KOPT-K1 (cell line): Measurements from ENCODE around the gene STYX.

Experiments
- H3K27ac ChIP-seq: fragments of 200-600 bp; sonication (generic); 2 replicates; pipeline ENCODE4 v1.5.1; 2016; ENCODE audit warnings: antibody characterized with exemption, mild to moderate bottlenecking, low read depth, low read length; ENCODE audit not compliant: poor library complexity, severe bottlenecking
- H3K36me3 ChIP-seq: fragments of 200-600 bp; sonication (generic); 2 replicates; pipeline ENCODE4 v1.5.1; 2017; ENCODE audit warnings: antibody characterized with exemption, mild to moderate bottlenecking, low read length, moderate library complexity; ENCODE audit not compliant: insufficient read depth
- H3K9me3 ChIP-seq: fragments of 200-600 bp; sonication (generic); 2 replicates; pipeline ENCODE4 v1.5.1; 2017; ENCODE audit warnings: antibody characterized with exemption, low read length, mild to moderate bottlenecking; ENCODE audit not compliant: insufficient read depth, poor library complexity, severe bottlenecking

STYX gene

DNA sequence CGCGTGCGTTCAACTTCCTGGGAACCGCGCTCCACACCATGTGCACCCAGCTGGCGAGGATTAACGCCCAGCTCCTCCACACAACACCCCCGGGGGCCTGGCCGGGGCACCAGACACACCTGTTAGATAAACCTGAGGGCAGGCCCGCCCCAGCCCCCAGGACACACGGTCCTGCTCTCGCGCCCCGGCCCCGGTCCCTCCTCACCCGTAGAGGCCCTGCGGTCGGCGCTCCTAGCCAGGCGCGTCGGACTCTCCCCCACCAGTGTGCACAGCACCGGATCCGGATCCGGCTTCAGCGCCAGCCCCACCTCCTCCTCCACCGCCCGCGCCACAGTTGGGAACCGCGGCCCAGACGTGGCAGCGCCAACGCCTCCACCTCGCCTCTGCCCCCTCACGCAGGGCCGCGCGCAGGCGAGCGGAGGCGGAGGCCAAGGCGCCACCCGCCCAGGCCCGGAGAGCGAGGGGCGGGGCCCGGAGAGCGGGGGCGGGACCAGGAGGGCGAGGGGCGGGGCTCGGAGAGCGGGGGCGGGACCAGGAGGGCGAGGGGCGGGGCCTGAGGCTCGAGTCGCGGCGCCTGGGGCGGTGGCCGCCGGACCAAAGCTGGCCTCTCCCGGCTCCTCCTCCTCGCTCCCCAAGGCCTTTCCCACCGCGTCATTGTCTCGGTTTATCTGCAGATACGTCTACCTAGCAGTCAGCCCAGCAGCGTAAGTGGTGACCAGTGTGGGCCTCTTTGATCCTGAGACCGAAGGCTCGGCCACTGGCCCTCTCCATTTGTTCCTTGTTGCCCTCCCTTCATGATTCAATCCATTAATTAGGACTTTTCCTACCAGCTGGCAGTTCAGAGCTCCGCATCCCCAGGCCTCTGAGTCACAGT is 61.5 kb downstream of the STYX start, which contains the start of gene GNPNAT1:
TSS of gene GNPNAT1 (minus strand) at position 385 of the 874 bp plus-strand sequence. CDS start 6,957 bp downstream, outside the sequence.
- H3K27ac ChIP-seq, result peak within 1 kb of the TSS; percentile 70

DNA sequence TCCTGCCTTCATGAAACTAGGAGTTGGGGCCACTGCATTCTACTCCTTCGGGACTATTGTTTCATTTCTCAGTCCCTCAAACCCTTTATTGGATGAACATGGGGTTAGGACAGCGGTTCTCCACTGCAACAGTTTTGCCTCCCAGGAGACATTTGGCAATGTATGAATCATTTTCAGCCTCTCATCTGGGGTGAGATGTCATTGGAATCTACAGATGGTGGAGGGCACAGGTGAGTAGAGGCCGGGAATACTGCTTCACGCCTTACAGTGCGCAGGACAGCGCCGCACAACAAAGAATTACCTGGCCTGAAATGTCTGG is 62.1 kb downstream of the STYX start:
- Histone ChIP-seq H3K9me3 (no peaks in the 10 kb centered on the region), H3K27ac (no peak overlapping the region), H3K36me3 (peaks cover 5% of the 10 kb centered on the region; the same call in 1 of the 2 replicates)

More for the DNA sequence above, 61.5 kb downstream of the STYX start, which contains the start of gene GNPNAT1:
- Histone ChIP-seq H3K9me3 (no peaks in the 10 kb centered on the region), H3K36me3 (peaks cover 5% of the 10 kb centered on the region; the same call in 1 of the 2 replicates)

DNA sequence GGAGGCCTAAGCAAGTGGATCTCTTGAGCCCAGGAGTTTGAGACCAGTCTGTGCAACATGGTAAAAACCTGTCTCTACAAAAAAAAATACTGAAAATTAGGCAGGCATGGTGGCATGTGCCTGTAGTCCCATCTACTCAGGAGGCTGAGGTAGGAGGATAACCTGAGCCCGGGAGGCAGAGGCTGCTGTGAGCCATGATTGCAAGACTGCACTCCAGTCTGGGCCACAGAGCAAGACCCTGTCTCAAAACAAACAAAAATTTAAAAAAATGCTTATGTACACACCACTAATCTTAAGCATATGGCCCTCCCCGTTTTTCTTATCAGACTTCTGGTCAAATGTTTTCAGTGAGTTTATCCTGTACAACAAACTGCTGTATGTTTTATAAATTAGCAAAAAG is 63.1 kb downstream of the STYX start:
- peaks cover 3% of the 10 kb centered on the region; the same call in 1 of the 2 replicates for H3K36me3 ChIP-seq
- no peak overlapping the region for H3K27ac ChIP-seq

DNA sequence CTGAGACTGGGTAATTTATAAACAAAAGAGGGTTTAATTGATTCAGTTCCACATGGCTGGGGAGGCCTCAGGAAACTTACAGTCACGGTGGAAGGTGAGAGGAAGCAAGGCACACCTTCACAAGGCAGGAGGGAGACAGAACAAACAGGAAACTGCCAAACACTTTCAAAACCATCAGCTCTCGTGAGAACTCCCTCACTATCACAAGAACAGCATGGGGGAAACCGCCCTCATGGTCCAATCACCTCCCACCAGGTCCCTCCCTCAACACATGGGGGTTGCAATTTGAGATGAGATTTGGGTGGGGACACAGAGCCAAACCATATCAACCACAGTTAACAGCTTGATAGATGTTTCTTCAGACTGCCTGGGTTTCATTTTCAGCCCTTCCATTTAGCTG is 67.7 kb downstream of the STYX start:
- Histone ChIP-seq H3K9me3 (no peaks in the 10 kb centered on the region), H3K36me3 (no peaks in the 10 kb centered on the region), H3K27ac (no peak overlapping the region)

More for the DNA sequence above, 63.1 kb downstream of the STYX start:
- H3K9me3 ChIP-seq, result no peaks in the 10 kb centered on the region

DNA sequence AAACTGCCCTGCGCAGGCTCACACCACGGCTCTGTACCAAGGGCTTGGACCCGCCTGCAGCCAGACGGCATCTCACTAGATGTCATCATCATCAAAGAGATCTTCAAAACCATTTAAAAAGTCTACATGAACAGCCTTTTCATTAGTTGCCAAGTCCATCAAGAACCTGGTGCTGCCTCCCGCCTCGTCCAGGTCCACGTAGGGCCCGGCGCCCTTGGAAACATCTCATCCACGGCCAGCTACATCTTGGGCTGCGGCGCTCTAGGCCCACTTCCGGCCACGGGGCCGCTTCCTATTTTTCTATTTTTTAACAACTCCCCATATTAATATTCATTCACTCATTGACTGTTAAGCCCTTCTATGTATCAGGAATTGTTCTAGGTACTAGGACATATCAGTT is 68.9 kb downstream of the STYX start:
- Histone ChIP-seq H3K9me3 (no peaks in the 10 kb centered on the region), H3K27ac (no peak overlapping the region), H3K36me3 (no peaks in the 10 kb centered on the region)

DNA sequence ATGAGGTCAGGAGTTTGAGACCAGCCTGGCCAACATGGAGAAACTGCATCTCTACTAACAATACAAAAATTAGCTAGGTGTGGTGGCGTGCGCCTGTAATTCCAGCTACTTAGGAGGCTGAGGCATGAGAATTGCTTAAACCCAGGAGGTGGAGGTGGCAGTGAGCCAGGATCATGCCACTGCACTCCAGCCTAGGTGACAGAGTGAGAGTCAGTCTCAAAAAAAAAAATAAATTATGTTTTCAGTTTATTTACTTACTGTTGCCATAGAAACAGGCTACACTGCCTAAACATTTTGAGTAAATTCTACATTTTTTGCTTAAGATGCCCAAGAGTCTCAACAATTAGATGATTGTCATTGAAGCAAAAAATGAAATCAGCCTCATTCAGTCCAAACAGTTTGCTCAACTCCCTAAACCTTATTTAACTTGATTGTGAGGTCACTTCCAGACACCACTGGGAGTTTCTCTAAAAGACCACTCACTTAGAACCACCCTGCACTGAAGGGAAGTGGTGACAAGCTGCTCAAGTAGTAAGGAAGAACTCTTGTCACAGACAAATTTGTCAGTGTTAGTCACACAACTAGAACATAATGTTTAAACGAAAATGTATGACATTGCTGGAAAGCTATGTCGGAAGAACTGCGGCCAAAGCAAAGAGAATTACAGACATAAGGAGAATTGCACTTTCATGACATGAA is 71.2 kb downstream of the STYX start:
- Histone ChIP-seq H3K9me3 (no peaks in the 10 kb centered on the region), H3K27ac (no peak overlapping the region), H3K36me3 (no peaks in the 10 kb centered on the region)

DNA sequence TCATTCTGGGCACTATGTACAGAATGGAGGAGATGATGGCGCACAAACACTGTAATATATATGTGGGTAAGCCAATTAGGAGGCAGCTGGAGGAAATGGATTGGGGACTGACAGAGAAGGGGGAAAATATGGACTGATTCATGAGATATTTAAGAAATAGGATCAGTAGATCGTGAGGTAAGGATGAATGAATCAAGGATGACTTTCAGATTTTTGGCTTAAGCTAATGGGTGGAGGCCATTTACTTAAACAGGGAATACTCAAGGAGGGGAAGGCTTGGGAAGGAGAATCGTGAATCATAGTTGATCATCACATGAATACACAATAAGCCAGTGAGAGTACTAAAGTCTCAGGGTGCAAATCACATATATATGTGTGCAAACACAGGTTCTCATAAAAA is 72.6 kb downstream of the STYX start:
- H3K36me3 ChIP-seq, result no peaks in the 10 kb centered on the region
- no peaks in the 10 kb centered on the region for H3K9me3 ChIP-seq
- no peak overlapping the region for H3K27ac ChIP-seq

DNA sequence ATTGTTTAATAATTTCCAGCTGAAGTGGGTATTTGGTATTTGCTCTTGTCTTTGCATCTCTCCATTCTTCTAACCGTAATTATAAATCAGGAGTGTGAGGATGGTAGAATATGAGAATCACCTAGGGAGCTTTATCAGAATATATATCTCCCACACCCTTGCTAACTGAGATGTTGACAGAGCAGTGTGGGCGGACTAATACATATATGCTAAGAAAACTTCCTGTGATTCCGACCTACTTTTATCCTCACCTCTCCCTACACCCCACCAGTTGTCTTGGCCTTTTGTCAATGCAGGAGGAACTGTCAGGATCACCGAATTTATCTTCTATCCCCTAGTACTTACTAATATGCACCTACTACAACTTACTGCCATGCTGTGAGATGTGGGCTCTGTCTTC is 76.1 kb downstream of the STYX start:
- H3K27ac ChIP-seq, result no peak overlapping the region
- H3K36me3 ChIP-seq, result no peaks in the 10 kb centered on the region
- H3K9me3 ChIP-seq, result no peaks in the 10 kb centered on the region

DNA sequence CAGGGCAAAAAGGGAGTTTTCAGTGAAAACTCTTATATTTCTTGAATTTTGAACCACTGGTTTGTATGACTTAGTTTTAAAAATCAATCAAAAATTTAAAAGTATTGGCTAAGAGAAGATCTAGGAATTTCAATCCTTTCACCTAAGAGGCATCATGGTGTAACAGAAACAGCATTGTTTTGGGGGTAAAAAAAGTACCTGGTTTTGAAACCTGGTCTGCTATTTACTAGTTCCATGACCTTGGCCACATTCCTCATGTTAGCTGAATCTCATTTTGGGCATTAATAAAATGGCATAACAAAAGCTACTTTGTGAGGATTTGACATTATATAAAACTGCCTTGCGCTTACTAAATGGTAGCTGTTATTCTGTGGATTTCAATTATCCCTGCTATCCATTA is 78.1 kb downstream of the STYX start:
- Histone ChIP-seq H3K9me3 (no peaks in the 10 kb centered on the region), H3K36me3 (no peaks in the 10 kb centered on the region), H3K27ac (no peak overlapping the region)

DNA sequence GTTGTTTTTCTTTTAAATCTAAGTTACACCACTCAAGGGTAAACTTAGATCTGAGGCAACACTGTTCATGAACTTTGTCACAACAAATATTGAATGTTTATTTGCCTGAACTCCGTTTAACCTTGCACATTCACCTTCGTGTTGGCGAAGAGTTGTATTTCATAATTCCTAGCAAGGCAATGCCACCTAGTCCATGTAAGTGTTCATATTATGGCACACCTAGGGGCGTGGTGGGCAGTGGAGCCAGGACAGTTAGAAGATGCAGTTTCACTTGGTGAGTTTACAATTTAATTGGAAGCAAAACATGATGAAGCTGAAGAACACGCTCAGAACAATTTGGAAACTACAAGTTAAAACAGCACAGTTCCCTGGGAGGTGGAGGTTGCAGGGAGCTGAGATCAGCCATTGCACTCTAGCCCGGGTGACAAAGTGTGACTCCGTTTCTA is 91.9 kb downstream of the STYX start:
- Histone ChIP-seq H3K9me3 (no peaks in the 10 kb centered on the region), H3K36me3 (no peaks in the 10 kb centered on the region), H3K27ac (no peak overlapping the region)

DNA sequence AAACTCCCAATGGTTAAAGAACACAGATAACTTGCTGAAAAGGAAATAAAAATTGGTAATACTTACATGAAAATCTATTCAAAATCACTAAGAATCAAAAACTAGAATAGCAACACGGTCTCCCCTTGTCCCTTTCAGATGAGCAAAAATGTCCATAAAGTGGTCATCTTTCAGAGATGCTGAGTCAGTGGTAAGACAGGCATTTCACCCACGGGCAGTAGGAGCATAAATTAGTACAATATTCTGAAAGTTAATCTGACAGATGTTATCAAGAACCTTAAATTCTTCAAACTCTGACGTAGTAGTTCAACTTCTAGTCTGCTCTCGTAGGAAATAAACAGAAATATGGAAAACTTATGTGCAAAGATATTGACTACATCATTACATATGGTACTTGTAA is 94.5 kb downstream of the STYX start:
- H3K9me3 ChIP-seq, result no peaks in the 10 kb centered on the region
- H3K27ac ChIP-seq, result no peak overlapping the region
- H3K36me3 ChIP-seq, result no peaks in the 10 kb centered on the region
